A172 (cell line): ENCODE data around the gene BHLHE41. TPM values are rescaled to one million over a fixed set of nuclear protein-coding genes. Genes with fewer than 3 reads are reported as not detected.

Experiments used
- DNase-seq: peaks from one replicate; pipeline ENCODE4 v3.0.0-alpha.2; 2015; ENCODE audit warnings: low spot score
- total RNA-seq: library from RNA; depleted of rRNA; stranded (reverse); fragments of >200 nt; shearing (Covaris generic); gene quantifications from 2 replicates; pipeline ENCODE4 v1.2.3, GENCODE V29; 2014; rRNA removed

BHLHE41 gene
- total RNA-seq, 1 experiment from 2014 or later: 0.21 TPM

GRCh38 chr12:26080911-26081310 lies 43.9 kb downstream of the BHLHE41 start:
- no peak for DNase-seq

- peak; percentile 35 for DNase-seq
Measured at GRCh38 chr12:26077915-26078702, 46.7 kb downstream of the BHLHE41 start.

Other genes with a start within 250 kb of the BHLHE41 start
- gene RASSF8, start 166.4 kb downstream of the BHLHE41 start, total RNA-seq: 19.7 and 21.2 TPM in 2 replicates
- gene SSPN, start 70.5 kb upstream of the BHLHE41 start, total RNA-seq: 0.93 and 1.3 TPM in 2 replicates